GM12873 (cell line): ENCODE results near the gene KLHDC2.

Experiments
- TF ChIP-seq, protein P1 (sequence below): IDR thresholded peaks from 2 replicates; pipeline ENCODE4 v1.5.1; 2012; ENCODE audit warnings: low read depth, mild to moderate bottlenecking, moderate library complexity, low read length, control low read depth; ENCODE audit not compliant: insufficient read depth; ENCODE audit errors: missing control alignments

The KLHDC2 gene

GRCh38 chr14:49755378-49755777 is 12.6 kb upstream of the KLHDC2 start:
- TF ChIP-seq, protein P1, sequence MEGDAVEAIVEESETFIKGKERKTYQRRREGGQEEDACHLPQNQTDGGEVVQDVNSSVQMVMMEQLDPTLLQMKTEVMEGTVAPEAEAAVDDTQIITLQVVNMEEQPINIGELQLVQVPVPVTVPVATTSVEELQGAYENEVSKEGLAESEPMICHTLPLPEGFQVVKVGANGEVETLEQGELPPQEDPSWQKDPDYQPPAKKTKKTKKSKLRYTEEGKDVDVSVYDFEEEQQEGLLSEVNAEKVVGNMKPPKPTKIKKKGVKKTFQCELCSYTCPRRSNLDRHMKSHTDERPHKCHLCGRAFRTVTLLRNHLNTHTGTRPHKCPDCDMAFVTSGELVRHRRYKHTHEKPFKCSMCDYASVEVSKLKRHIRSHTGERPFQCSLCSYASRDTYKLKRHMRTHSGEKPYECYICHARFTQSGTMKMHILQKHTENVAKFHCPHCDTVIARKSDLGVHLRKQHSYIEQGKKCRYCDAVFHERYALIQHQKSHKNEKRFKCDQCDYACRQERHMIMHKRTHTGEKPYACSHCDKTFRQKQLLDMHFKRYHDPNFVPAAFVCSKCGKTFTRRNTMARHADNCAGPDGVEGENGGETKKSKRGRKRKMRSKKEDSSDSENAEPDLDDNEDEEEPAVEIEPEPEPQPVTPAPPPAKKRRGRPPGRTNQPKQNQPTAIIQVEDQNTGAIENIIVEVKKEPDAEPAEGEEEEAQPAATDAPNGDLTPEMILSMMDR = no peak

DNA sequence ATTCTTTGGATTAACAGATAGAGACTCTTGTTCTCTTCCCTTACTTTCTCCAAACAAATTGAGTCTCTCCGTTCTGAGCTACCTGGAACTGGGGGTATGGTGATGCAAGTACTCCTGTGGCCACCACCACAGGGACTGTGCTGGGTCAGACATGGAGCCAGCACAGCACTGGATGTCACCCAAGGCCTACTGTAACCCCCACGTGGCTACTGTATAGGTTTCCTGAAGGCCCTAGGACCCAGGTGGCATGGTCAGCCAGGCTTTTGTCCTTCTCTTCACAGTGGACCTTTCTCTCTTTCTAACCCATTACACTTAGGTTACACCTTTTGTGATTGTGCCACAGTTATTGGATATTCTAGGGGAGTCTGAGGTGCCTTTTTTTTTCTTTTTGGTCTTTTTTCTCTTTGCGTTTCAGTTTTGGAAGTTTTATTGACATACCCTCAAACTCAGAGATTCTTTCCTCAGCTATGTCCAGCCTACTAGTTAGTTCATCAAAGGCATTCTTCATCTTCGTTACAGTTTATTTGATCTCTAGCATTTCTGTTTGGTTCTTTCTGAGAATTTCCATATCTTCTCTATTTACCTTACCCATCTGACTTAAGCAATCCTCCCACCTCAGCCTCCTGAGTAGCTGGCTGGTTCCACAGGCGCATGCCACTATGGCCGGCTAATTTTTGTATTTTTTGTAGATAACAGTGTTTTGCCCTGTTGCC is 6.0 kb upstream of the KLHDC2 start:
- TF ChIP-seq, protein P1 = no peak

DNA sequence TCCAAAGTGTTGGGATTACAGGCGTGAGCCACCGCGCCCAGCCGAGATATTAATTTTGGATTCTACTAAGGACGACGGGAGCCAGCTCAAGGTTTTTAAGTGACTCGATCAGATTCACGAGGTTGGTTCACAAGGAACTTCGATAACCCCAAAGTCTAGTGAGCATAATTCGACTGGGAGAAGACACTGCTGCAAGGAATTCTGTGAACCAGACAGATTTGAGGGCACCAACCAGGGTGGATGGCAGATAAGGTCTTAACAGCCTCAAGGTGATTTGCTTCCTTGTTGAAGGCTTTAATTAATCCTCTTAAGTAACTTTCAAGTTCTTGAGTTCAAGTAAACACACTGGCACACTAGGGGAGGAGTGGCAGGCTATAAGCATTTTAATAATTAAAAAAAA is 1.1 kb upstream of the KLHDC2 start:
- TF ChIP-seq, protein P1 = no peak

DNA sequence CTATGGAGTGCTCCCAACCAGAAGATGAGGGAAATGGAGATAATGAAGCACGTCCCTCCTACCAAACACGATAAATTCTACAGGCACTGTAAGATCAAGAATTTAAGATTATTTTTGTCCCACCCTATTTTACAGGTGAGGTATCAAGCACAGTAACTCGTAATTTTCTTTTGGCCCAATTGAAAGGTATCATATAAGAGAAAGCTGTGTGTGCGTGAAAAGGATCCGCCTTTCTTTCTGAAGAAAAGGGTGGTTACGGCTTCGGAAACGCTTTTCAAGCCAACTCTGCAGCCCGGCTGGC is 733 bp upstream of the KLHDC2 start:
- TF ChIP-seq, protein P1 = no peak

- TF ChIP-seq, protein P1 = no peak
Measured at GRCh38 chr14:49768301-49769121, 558 bp downstream of the KLHDC2 start.

DNA sequence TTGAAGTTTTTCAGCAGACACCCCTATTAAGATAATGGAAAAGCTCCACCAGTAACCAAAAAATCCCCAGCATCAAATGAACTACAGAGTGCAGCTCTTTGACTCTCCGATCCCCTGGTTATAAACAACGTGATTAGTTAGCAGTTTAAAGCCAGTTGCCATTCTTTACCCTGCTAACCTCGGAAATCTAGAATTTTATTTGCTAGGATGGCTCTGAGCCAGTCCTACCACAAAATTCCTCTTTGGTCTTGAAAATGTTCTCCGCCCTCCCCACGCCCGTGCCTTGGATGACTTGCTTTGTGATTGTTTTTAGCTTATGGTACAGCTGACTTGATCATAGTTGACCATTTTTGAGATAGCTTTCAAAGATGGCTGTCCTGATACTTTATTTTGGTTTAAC is 1.2 kb downstream of the KLHDC2 start:
- TF ChIP-seq, protein P1 = no peak

DNA sequence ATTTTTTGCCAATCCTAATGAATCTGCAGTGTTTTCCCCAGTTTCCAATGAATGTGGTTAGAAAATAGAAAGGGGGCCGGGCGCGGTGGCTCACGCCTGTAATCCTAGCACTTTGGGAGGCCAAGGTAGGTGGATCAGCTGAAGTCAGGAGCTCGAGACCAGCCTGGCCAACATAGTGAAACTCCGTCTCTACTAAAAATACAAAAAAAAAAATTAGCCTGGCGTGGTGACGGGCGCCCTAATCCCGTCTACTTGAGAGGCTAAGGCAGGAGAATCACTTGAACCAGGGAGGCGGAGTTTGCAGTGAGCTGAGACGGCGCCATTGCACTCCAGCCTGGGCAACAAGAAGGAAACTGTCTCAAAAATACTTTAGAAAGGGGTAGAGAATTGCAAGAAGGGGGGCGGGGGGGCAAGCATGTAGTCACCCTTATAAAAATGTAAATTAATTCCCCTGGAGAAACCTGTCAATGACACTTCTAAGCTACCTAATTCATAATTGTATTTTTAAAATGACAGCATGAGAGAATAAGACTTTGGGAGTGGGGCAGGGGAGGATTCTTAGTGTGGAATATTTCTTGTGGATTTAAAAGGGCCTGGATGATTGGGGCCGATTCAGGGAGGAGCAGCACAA is 1.7 kb downstream of the KLHDC2 start:
- TF ChIP-seq, protein P1 = no peak
